PFSK-1 (cell line): ENCODE measurements around the gene TBX4.

Experiments
- FOXP2 ChIP-seq: optimal IDR thresholded peaks from 2 replicates; pipeline ENCODE3; 2011; ENCODE audit warnings: borderline replicate concordance, control low read depth, inconsistent platforms; ENCODE audit not compliant: insufficient read depth; ENCODE audit errors: extremely low read length, extremely low read depth
- POLR2AphosphoS5 ChIP-seq: IDR thresholded peaks from 2 replicates; pipeline ENCODE4 v1.6.1; 2012; ENCODE audit warnings: low read depth, mild to moderate bottlenecking, control low read depth, low read length, moderate library complexity
- REST ChIP-seq, 2 experiments: IDR thresholded peaks; 2 replicates each; pipeline versions ENCODE4 v1.6.1 to v1.8.0; 2011 to 2012; ENCODE audit warnings: low read depth in 2 of 2, low read length in 2 of 2, control low read depth in 1 of 2, inconsistent platforms in 1 of 2, mild to moderate bottlenecking in 1 of 2, moderate library complexity in 1 of 2; ENCODE audit not compliant: insufficient read depth in 1 of 2
- SIN3A ChIP-seq: IDR thresholded peaks from 2 replicates; pipeline ENCODE4 v1.6.1; 2012; ENCODE audit warnings: mild to moderate bottlenecking, low read length, moderate library complexity, borderline replicate concordance; ENCODE audit not compliant: insufficient read depth
- TAF1 ChIP-seq: IDR thresholded peaks from 2 replicates; pipeline ENCODE4 v1.6.1; 2012; ENCODE audit warnings: low read length, control low read depth, borderline replicate concordance; ENCODE audit not compliant: insufficient read depth

TBX4 gene

DNA sequence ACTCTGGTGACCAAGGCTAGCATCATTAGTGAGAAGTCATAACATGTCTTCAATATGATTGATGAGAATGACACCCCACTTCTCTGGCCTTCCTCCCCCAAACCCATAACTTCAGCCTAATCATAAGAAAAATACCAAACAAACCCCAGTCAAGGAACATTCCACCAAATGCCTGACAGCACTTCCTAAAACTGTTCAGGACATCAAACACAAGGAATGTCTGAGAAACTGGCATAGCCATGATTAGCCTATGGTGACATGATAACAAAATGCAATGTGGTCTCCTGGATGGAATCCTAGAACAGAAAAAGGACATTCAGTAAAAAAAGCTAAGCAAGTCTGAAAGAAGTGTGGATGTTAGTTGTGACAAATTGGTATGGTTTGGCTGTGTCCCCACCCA is 24.7 kb upstream of the TBX4 start:
- TF ChIP-seq REST (IDR thresholded peaks at IDR 0.05; ENCODE audit: insufficient read depth in 1 of 2, low read depth in 2 of 2, low read length in 2 of 2) (no peak), SIN3A (no peak), FOXP2 (no peak), TAF1 (no peak), POLR2AphosphoS5 (no peak)

DNA sequence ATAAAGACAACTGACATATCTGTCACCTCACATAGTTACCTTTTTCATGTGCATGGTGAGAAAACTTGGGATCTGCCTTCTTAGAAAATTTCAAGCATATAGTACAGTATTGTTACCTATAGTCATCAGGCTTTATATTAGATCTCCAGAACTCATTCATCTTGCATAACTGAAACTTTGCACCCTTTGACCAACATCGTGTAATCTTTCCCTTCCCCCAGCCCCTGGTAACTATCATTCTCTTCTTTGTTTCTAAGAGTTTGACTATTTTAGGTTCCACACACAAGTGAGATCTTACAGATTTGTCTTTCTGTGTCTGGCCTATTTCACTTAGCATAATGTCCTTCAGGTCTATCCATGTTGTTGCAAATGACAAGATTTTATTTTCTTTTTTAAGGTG is 22.9 kb upstream of the TBX4 start:
- TF ChIP-seq POLR2AphosphoS5 (no peak), FOXP2 (no peak), SIN3A (no peak), REST (IDR thresholded peaks at IDR 0.05; ENCODE audit: insufficient read depth in 1 of 2, low read depth in 2 of 2, low read length in 2 of 2) (no peak), TAF1 (no peak)

DNA sequence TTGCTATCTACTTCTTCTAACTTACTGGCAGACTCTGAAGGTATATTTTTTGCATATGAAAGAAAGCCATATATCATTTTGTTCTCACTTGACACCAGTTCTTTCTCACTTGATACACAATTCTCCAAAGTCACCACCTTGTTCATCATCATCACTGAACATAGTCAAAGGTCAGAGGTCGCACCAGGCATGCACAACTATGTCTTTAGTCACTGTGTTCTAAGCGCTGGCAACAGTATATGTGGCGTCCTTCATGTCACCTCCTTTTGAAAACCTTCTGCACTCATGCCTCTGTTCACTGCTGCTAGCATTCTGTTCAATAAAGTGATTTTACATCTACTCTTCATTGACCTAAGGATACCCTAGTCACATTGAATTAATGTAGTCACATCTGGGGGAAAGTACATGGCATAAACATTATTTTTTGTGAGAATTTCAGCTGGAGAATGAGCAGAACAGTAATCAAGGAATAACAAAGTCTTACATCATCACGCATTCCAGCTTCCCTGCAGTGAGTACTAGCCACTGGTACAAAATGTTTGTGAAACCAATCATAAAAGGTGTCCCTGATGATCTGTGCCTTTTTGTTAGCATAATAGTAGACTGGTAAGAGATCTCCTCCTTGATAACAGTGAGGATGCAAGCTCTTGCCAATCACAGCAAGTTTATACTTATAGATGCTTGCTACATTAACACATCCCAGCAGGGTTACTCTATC is 20.5 kb upstream of the TBX4 start:
- no peak for TF ChIP-seq FOXP2
- TF ChIP-seq TAF1 = no peak
- no peak for TF ChIP-seq POLR2AphosphoS5
- TF ChIP-seq SIN3A = no peak
- TF ChIP-seq REST (IDR thresholded peaks at IDR 0.05; ENCODE audit: insufficient read depth in 1 of 2, low read depth in 2 of 2, low read length in 2 of 2) = no peak

DNA sequence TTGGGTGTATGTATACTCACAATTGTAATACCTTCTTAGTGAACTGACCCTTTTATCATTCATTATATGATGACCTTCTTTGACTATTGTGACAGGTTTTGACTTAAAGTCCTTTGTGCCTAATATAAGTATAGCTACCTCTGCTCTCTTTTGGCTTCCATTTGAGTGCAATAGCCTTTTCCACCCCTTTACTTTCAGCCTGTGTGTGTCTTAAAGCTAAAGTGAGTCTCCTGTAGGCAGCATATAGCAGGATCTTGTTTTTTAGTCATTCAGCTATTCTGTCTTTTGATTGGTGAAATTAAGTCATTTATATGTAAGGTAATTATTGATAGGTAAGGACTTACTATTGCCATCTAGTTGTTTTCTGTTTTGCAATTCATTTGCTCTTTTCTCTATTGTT is 15.9 kb upstream of the TBX4 start:
- TF ChIP-seq REST (IDR thresholded peaks at IDR 0.05; ENCODE audit: insufficient read depth in 1 of 2, low read depth in 2 of 2, low read length in 2 of 2) = no peak
- no peak for TF ChIP-seq TAF1
- TF ChIP-seq POLR2AphosphoS5 = no peak
- no peak for TF ChIP-seq SIN3A
- no peak for TF ChIP-seq FOXP2
